ENCODE results near the gene ADGB. TPM values are rescaled to one million over a fixed set of nuclear protein-coding genes. Genes with fewer than 3 reads are reported as not detected.
A peak's percentile ranks its signal among the peaks of the same experiment; 100 is the strongest.
"Not testable (repeated sequence)": the region's sequence is repeated elsewhere in the genome, so short reads cannot be mapped to it uniquely, and the experiment has no call there.

The ADGB gene
- total and polyA plus RNA-seq, 3 donors from 2014 or later = 23.8 to 53.0 (median 28.8) TPM

- 38 to 61% methylated on average over 22 of the region's 22 CpGs for WGBS, 2 donors
- Histone ChIP-seq H3K27ac (no peak overlapping the region), H3K36me3 (ENCODE audit: low read depth, missing control alignments) (no peaks in the 10 kb centered on the region), H3K27me3 (no peaks in the 10 kb centered on the region), H3K4me1 (no peaks in the 10 kb centered on the region), H3K4me3 (peak overlapping the region; percentile 24 to 41), H3K9me3 (no peaks in the 10 kb centered on the region)
- intact Hi-C loops (cut with DNase I; ENCODE audit: low total_unique reads) = no loop called here
- TF ChIP-seq POLR2A (IDR thresholded peaks at IDR 0.05) = no peak
- no peak for TF ChIP-seq CTCF (IDR thresholded peaks at IDR 0.05)
- DNase-seq = peak; percentile 74
Observed at GRCh38 chr6:146803601-146804000, 204.8 kb downstream of the ADGB start.

DNA sequence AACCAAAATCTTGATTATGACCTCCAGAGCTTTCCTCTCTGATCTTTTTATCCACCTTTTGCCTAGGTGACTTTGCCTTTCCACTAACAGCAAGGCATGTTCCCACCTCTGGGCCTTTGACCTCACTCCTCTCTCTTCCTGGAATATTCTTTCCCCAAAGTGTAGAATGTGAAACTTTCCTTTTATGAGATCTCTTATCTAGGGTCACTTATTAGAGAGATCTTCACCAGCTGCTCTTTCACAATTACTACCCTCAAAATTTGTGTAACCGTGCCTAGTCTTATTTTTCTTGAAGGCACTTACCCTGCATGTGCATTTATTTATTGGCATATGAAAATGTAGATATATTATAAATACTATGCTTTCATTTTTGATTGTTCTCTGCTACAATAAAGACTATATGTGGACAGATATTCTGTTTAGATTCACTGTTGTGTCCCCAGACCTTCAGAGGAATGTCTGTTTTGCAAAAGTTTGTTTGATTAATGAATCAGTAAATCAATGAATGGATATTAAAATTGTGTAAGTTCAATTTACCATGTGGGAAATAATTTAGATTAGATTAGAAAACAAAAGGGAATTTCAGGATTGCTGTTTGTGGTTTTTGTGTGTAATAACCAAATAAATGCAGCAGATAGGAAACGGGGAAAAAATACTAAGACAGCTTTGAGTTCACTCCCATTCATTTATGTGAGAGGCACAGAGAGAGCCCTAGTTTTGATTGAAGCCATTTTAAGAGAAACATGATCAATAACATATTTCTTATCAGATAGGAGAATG lies 207.0 kb downstream of the ADGB start:
- Histone ChIP-seq H3K9me3 (no peaks in the 10 kb centered on the region), H3K27ac (no peak overlapping the region), H3K36me3 (ENCODE audit: low read depth, missing control alignments) (no peaks in the 10 kb centered on the region), H3K27me3 (no peaks in the 10 kb centered on the region), H3K4me3 (no peak overlapping the region), H3K4me1 (no peaks in the 10 kb centered on the region)
- intact Hi-C loops (cut with DNase I; ENCODE audit: low total_unique reads) = no loop called here
- TF ChIP-seq POLR2A (IDR thresholded peaks at IDR 0.05) (no peak), CTCF (IDR thresholded peaks at IDR 0.05) (no peak)
- DNase-seq = no peak
- 85 to 86% methylated on average over 2 of the region's 2 CpGs for WGBS, 2 donors

DNA sequence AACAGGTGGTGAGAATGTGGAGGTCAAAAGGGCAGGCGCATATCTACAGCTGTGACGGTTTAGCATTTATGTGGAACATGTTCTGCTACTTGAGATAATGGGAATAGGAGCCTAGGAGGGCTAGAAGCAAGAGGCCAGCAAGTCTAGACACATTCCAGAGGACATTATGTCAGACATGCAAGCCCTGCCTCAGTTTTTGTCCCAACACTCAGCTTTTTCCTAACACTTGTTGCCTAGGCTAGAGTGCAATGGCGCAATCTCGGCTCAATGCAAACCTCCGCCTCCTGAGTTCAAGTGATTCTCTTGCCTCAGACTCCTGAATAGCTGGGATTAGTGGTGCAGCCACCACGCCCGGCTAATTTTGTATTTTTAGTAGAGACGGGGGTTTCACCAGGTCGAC lies 210.2 kb downstream of the ADGB start:
- H3K4me3 ChIP-seq; intact Hi-C loops (cut with DNase I; ENCODE audit: low total_unique reads): not testable (repeated sequence)
- 89 to 90% methylated on average over 9 of the region's 9 CpGs for WGBS, 2 donors

DNA sequence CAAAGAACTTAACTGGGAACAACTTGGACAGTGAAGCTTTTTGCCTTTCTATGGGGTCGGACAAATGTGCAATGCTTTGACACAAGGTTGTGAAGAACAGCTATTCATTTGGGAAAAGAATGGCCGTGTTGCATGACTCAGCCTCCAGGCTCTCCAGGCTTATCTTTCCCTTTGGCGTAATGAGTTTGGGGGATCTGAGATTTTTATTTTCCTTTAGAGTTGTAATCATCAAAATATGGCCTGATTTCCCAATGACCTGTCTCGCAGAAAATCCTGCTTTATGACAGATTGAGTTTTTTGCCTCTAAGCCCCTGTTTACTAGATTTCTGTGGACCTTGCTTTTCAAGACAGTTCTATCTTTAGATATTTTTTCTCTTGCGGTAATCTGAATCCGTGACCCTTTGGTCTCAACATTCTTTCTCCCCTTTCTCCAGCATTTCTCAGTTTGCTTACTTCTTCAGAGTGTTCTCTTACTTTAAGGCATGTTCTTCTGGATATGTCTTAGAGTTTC lies 214.1 kb downstream of the ADGB start:
- H3K27me3 ChIP-seq; H3K27ac ChIP-seq; H3K36me3 ChIP-seq (ENCODE audit: low read depth, missing control alignments); DNase-seq; H3K9me3 ChIP-seq; intact Hi-C loops (cut with DNase I; ENCODE audit: low total_unique reads); H3K4me3 ChIP-seq; H3K4me1 ChIP-seq: not testable (repeated sequence)
- 72 to 81% methylated on average over 6 of the region's 6 CpGs for WGBS, 2 donors

More for the DNA sequence above, 210.2 kb downstream of the ADGB start:
- not testable (repeated sequence) for DNase-seq; H3K4me1 ChIP-seq; H3K36me3 ChIP-seq (ENCODE audit: low read depth, missing control alignments); H3K27ac ChIP-seq; H3K9me3 ChIP-seq; H3K27me3 ChIP-seq

DNA sequence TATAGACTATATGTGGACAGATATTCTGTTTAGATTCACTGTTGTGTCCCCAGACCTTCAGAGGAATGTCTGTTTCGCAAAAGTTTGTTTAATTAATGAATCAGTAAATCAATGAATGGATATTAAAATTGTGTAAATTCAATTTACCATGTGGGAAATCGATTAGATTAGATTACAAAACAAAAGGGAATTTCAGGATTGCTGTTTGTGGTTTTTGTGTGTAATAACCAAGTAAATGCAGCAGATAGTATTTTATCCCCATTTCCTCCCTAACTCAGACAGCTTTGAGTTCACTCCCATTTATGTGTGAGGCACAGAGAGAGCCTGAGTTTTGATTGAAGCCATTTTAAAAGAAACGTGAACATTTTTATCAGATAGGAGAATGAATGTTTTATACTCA lies 214.8 kb downstream of the ADGB start:
- WGBS, 2 donors = 62 to 67% methylated on average over 3 of the region's 3 CpGs
- intact Hi-C loops (cut with DNase I; ENCODE audit: low total_unique reads) = no loop called here
- Histone ChIP-seq H3K27me3 (no peaks in the 10 kb centered on the region), H3K27ac (no peak overlapping the region), H3K4me1 (no peaks in the 10 kb centered on the region), H3K9me3 (no peaks in the 10 kb centered on the region), H3K4me3 (no peak overlapping the region), H3K36me3 (ENCODE audit: low read depth, missing control alignments) (no peaks in the 10 kb centered on the region)
- DNase-seq = no peak
- TF ChIP-seq POLR2A (IDR thresholded peaks at IDR 0.05) = no peak
- no peak for TF ChIP-seq CTCF (IDR thresholded peaks at IDR 0.05)
